ENCODE data around the gene KASH5. TPM values are rescaled to one million over a fixed set of nuclear protein-coding genes. Genes with fewer than 3 reads are reported as not detected.

KASH5 gene
- total RNA-seq, 1 donor from 2014 or later = not detected

DNA sequence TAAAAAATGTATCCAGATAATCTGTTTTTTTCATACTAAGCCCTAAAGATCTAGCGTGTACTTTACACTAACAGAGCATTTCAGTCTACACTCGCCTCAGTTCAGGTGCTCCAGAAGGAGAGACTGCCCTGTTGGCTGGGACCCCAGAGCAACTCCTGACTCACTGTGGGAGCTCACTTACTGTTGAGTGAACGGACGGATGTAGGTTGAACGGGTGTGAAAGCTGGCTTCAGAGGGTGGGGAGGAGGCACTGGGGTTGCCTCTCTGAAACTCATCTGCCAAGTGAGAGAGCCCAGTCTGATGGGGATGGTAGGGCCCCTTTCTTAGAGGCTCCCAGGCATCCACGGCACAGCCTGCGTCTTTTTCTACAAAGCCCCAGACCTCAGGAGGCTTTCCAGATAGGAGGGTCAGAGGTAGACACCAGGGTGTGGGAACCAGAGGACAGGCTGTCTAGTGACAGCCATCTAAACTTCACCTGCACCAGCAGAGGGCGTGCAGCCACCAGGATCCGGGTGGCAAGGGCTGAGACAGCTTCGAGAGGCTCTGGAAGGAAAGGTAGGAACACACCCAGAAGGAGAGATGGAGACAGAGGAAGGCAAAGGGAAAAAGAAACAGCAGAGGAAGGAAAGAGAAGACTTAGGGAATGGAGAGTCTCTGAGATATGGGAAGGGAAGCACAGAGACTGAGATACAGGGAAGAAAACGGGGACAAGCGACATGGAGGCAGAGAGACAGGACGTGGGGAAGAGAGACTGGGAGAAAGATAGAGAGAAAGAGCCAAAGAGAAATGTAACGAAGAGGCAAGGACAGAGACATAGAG, 3.7 kb downstream of the KASH5 start:
- Histone ChIP-seq H3K4me1 (ENCODE audit: control insufficient read depth in 3 of 3, insufficient read depth in 3 of 3, low read length in 3 of 3) (no peaks in the 10 kb centered on the region), H3K27ac (ENCODE audit: low read depth, low read length) (no peak overlapping the region), H3K9me3 (ENCODE audit: control insufficient read depth in 3 of 3, low read length in 3 of 3) (no peaks in the 10 kb centered on the region), H3K27me3 (ENCODE audit: control insufficient read depth in 3 of 3, insufficient read depth in 3 of 3, low read length in 3 of 3) (peaks cover 8 to 43% (median 24%) of the 10 kb centered on the region in 3 donors), H3K36me3 (ENCODE audit: control insufficient read depth in 3 of 3, insufficient read depth in 3 of 3, low read length in 3 of 3) (no peaks in the 10 kb centered on the region), H3K9ac (ENCODE audit: low read depth in 1 of 3, low read length in 3 of 3) (no peak overlapping the region), H3K4me3 (ENCODE audit: low read length in 3 of 3) (no peak overlapping the region)

- no peak overlapping the region for H3K4me3 ChIP-seq (ENCODE audit: low read length in 3 of 3)
- H3K9me3 ChIP-seq (ENCODE audit: control insufficient read depth in 3 of 3, low read length in 3 of 3) = no peaks in the 10 kb centered on the region
- peaks cover 8 to 45% (median 24%) of the 10 kb centered on the region in 3 donors for H3K27me3 ChIP-seq (ENCODE audit: control insufficient read depth in 3 of 3, insufficient read depth in 3 of 3, low read length in 3 of 3)
- no peaks in the 10 kb centered on the region for H3K36me3 ChIP-seq (ENCODE audit: control insufficient read depth in 3 of 3, insufficient read depth in 3 of 3, low read length in 3 of 3)
- H3K27ac ChIP-seq (ENCODE audit: low read depth, low read length) = no peak overlapping the region
- no peak overlapping the region for H3K9ac ChIP-seq (ENCODE audit: low read depth in 1 of 3, low read length in 3 of 3)
- no peaks in the 10 kb centered on the region for H3K4me1 ChIP-seq (ENCODE audit: control insufficient read depth in 3 of 3, insufficient read depth in 3 of 3, low read length in 3 of 3)
These were observed 5.8 kb downstream of the KASH5 start for GRCh38 chr19:49393881-49394280.

GRCh38 chr19:49395581-49396407, 7.7 kb downstream of the KASH5 start:
- H3K4me3 ChIP-seq (ENCODE audit: low read length in 3 of 3) = no peak overlapping the region
- H3K9ac ChIP-seq (ENCODE audit: low read depth in 1 of 3, low read length in 3 of 3) = no peak overlapping the region
- no peaks in the 10 kb centered on the region for H3K4me1 ChIP-seq (ENCODE audit: control insufficient read depth in 3 of 3, insufficient read depth in 3 of 3, low read length in 3 of 3)
- H3K9me3 ChIP-seq (ENCODE audit: control insufficient read depth in 3 of 3, low read length in 3 of 3) = no peaks in the 10 kb centered on the region
- H3K36me3 ChIP-seq (ENCODE audit: control insufficient read depth in 3 of 3, insufficient read depth in 3 of 3, low read length in 3 of 3) = no peaks in the 10 kb centered on the region
- peaks cover 10 to 37% (median 28%) of the 10 kb centered on the region in 3 donors for H3K27me3 ChIP-seq (ENCODE audit: control insufficient read depth in 3 of 3, insufficient read depth in 3 of 3, low read length in 3 of 3)
- H3K27ac ChIP-seq (ENCODE audit: low read depth, low read length) = no peak overlapping the region

GRCh38 chr19:49396738-49397505, 8.9 kb downstream of the KASH5 start:
- Histone ChIP-seq H3K4me3 (ENCODE audit: low read length in 3 of 3) (no peak overlapping the region), H3K27me3 (ENCODE audit: control insufficient read depth in 3 of 3, insufficient read depth in 3 of 3, low read length in 3 of 3) (peaks cover 10 to 29% (median 28%) of the 10 kb centered on the region in 3 donors), H3K9me3 (ENCODE audit: control insufficient read depth in 3 of 3, low read length in 3 of 3) (no peaks in the 10 kb centered on the region), H3K36me3 (ENCODE audit: control insufficient read depth in 3 of 3, insufficient read depth in 3 of 3, low read length in 3 of 3) (no peaks in the 10 kb centered on the region), H3K27ac (ENCODE audit: low read depth, low read length) (no peak overlapping the region), H3K4me1 (ENCODE audit: control insufficient read depth in 3 of 3, insufficient read depth in 3 of 3, low read length in 3 of 3) (no peaks in the 10 kb centered on the region), H3K9ac (ENCODE audit: low read depth in 1 of 3, low read length in 3 of 3) (no peak overlapping the region)

- H3K36me3 ChIP-seq (ENCODE audit: control insufficient read depth in 3 of 3, insufficient read depth in 3 of 3, low read length in 3 of 3) = no peaks in the 10 kb centered on the region
- peaks cover 10 to 26% (median 24%) of the 10 kb centered on the region in 3 donors for H3K27me3 ChIP-seq (ENCODE audit: control insufficient read depth in 3 of 3, insufficient read depth in 3 of 3, low read length in 3 of 3)
- no peak overlapping the region for H3K4me3 ChIP-seq (ENCODE audit: low read length in 3 of 3)
- H3K27ac ChIP-seq (ENCODE audit: low read depth, low read length) = no peak overlapping the region
- H3K9ac ChIP-seq (ENCODE audit: low read depth in 1 of 3, low read length in 3 of 3) = no peak overlapping the region
- H3K4me1 ChIP-seq (ENCODE audit: control insufficient read depth in 3 of 3, insufficient read depth in 3 of 3, low read length in 3 of 3) = no peaks in the 10 kb centered on the region
- no peaks in the 10 kb centered on the region for H3K9me3 ChIP-seq (ENCODE audit: control insufficient read depth in 3 of 3, low read length in 3 of 3)
These were observed 10.1 kb downstream of the KASH5 start for GRCh38 chr19:49398001-49398615.

GRCh38 chr19:49398931-49399330, 10.9 kb downstream of the KASH5 start:
- no peak overlapping the region for H3K9ac ChIP-seq (ENCODE audit: low read depth in 1 of 3, low read length in 3 of 3)
- no peaks in the 10 kb centered on the region for H3K36me3 ChIP-seq (ENCODE audit: control insufficient read depth in 3 of 3, insufficient read depth in 3 of 3, low read length in 3 of 3)
- H3K4me3 ChIP-seq (ENCODE audit: low read length in 3 of 3) = no peak overlapping the region
- no peaks in the 10 kb centered on the region for H3K4me1 ChIP-seq (ENCODE audit: control insufficient read depth in 3 of 3, insufficient read depth in 3 of 3, low read length in 3 of 3)
- H3K27ac ChIP-seq (ENCODE audit: low read depth, low read length) = no peak overlapping the region
- no peaks in the 10 kb centered on the region for H3K9me3 ChIP-seq (ENCODE audit: control insufficient read depth in 3 of 3, low read length in 3 of 3)
- H3K27me3 ChIP-seq (ENCODE audit: control insufficient read depth in 3 of 3, insufficient read depth in 3 of 3, low read length in 3 of 3) = peaks cover 10 to 22% (median 20%) of the 10 kb centered on the region in 3 donors

DNA sequence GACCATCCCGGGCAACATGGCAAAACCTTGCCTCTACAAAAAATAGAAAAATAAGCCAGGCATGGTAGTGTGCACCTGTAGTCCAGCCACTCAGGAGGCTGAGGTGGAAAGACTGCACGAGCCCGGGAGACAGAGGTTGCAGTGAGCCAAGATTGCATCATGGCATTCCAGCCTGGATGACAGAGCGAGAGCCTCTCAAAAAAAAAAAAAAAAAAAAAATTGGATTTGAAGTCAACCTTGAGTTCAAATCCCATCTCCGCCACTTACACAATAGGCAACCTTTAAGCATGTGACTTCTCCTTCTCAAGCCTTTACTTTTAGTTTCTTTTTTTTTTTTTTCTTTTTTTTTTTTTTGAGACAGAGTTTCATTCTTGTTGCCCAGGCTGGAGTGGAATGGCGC, 12.0 kb downstream of the KASH5 start:
- Histone ChIP-seq H3K36me3 (ENCODE audit: control insufficient read depth in 3 of 3, insufficient read depth in 3 of 3, low read length in 3 of 3) (no peaks in the 10 kb centered on the region), H3K27ac (ENCODE audit: low read depth, low read length) (no peak overlapping the region), H3K4me3 (ENCODE audit: low read length in 3 of 3) (no peak overlapping the region), H3K27me3 (ENCODE audit: control insufficient read depth in 3 of 3, insufficient read depth in 3 of 3, low read length in 3 of 3) (peaks cover 6 to 17% (median 9%) of the 10 kb centered on the region in 3 donors), H3K4me1 (ENCODE audit: control insufficient read depth in 3 of 3, insufficient read depth in 3 of 3, low read length in 3 of 3) (no peaks in the 10 kb centered on the region), H3K9ac (ENCODE audit: low read depth in 1 of 3, low read length in 3 of 3) (no peak overlapping the region), H3K9me3 (ENCODE audit: control insufficient read depth in 3 of 3, low read length in 3 of 3) (no peaks in the 10 kb centered on the region)

GRCh38 chr19:49403404-49404187, 15.5 kb downstream of the KASH5 start:
- Histone ChIP-seq H3K9me3 (ENCODE audit: control insufficient read depth in 3 of 3, low read length in 3 of 3) (no peaks in the 10 kb centered on the region), H3K27me3 (ENCODE audit: control insufficient read depth in 3 of 3, insufficient read depth in 3 of 3, low read length in 3 of 3) (peaks cover 0 to 8% (median 4%) of the 10 kb centered on the region in 3 donors), H3K9ac (ENCODE audit: low read depth in 1 of 3, low read length in 3 of 3) (no peak overlapping the region), H3K27ac (ENCODE audit: low read depth, low read length) (no peak overlapping the region), H3K4me1 (ENCODE audit: control insufficient read depth in 3 of 3, insufficient read depth in 3 of 3, low read length in 3 of 3) (no peaks in the 10 kb centered on the region), H3K36me3 (ENCODE audit: control insufficient read depth in 3 of 3, insufficient read depth in 3 of 3, low read length in 3 of 3) (no peaks in the 10 kb centered on the region), H3K4me3 (ENCODE audit: low read length in 3 of 3) (no peak overlapping the region)

DNA sequence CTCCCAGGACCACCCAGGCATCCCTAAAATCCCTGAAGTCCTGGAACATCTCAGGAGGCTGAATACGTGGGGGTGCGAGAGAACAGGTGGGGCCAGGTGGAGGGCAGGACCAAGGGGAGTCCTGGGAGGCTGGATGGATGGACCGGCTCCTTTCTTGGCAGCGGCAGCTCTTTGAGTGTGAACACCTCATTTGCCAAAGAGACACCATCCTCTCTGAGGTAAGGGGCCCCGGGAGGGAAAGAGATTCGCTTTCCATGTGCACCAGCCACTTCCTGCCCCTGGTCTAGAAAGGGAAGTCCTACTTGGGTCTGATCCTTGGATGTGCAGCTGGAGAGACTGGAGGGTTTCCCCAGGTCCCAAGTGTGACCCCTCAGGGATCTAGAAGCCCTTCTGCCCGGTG, 19.0 kb downstream of the KASH5 start:
- peaks cover 0 to 13% (median 0%) of the 10 kb centered on the region in 3 donors for H3K27me3 ChIP-seq (ENCODE audit: control insufficient read depth in 3 of 3, insufficient read depth in 3 of 3, low read length in 3 of 3)
- no peaks in the 10 kb centered on the region for H3K36me3 ChIP-seq (ENCODE audit: control insufficient read depth in 3 of 3, insufficient read depth in 3 of 3, low read length in 3 of 3)
- no peak overlapping the region for H3K9ac ChIP-seq (ENCODE audit: low read depth in 1 of 3, low read length in 3 of 3)
- H3K27ac ChIP-seq (ENCODE audit: low read depth, low read length) = no peak overlapping the region
- no peaks in the 10 kb centered on the region for H3K9me3 ChIP-seq (ENCODE audit: control insufficient read depth in 3 of 3, low read length in 3 of 3)
- H3K4me1 ChIP-seq (ENCODE audit: control insufficient read depth in 3 of 3, insufficient read depth in 3 of 3, low read length in 3 of 3) = no peaks in the 10 kb centered on the region
- H3K4me3 ChIP-seq (ENCODE audit: low read length in 3 of 3) = no peak overlapping the region
